NCI-H2196 (cell line): Measurements from ENCODE around the gene RBM39.
"Not testable (repeated sequence)": the region's sequence is repeated elsewhere in the genome, so short reads cannot be mapped to it uniquely, and the experiment has no call there.

Experiments
- DNase-seq: peaks from one replicate; lab custom pipeline; 2025; ENCODE audit not compliant: unreplicated experiment; lab: John Stamatoyannopoulos, UW

RBM39 gene

DNA sequence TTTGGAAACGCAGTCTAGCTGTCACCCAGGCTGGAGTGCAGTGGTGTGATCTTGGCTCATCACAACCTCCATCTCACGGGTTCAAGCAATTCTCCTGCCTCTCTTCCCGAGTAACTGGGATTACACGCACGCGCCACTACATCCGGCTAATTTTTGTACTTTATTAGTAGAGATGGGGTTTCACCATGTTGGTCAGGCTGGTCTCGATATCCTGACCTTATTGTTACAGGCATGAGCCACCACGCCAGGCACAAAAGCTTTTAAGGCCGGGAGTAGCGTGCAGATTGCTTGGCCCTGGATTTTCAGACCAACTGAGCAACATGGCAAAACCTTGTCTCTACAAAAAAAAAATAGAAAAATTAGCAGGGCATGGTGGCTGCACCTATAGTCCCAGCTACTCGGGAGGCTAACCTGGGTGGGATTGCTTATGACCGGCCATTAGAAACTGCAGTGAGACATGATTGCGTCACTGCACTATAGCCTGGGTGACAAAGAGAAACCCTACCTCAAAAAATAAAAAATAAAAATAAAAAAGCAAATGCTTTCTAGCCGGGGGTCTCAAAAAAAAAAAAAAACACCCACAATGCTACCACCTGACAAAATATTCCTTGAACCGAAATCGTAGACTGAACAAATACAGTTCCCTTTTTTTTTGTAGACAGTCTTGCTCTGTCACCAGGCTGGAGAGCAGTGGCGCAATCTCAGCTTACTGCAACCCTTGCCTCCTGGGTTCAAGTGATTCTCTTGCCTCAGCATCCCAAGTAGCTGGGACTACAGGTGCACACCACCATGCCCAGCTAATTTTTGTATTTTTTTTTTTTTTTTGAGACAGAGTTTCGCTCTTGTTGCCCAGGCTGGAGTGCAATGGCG is 15.0 kb downstream of the RBM39 start:
- no peak for DNase-seq

DNA sequence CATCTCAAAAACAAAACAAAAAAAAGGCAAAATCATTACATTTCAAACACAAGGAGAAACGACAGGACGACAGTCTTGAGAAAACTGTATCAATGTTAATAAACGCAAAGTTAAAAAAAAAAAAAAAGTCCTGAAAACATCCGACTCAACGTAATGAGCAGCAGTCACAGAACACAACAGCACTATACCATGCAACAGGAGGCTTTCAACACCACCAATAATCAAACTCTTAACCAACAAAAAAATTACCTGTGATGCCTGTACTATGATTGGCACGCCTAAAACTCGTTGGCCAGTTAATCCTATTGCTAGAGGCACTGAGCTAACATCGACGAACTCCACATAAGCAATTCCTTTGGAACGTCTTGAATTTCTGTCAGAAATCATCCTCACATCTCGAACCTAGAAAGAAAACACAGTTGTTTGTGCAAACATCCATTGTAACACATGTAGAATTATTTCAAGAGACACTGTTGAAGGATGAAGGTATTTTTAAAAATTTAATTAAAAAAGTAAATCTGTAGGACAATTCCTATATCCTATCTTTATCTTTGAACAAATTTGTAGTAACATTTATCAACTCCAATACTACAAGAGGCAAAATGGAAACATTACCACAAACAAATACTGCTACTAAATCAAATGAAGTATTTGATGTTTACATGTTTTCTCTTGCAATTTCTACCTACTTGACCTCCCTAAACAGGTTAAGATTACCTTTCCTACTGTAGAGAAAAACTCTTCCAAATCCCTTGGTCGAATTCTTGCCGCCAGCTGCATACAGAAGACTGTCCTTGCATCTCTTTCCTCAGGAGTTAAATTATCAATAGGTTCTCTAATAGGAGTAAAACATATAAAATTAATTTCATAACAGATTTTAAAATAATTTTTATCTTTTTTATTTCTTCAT is 17.5 kb downstream of the RBM39 start:
- DNase-seq = no peak

DNA sequence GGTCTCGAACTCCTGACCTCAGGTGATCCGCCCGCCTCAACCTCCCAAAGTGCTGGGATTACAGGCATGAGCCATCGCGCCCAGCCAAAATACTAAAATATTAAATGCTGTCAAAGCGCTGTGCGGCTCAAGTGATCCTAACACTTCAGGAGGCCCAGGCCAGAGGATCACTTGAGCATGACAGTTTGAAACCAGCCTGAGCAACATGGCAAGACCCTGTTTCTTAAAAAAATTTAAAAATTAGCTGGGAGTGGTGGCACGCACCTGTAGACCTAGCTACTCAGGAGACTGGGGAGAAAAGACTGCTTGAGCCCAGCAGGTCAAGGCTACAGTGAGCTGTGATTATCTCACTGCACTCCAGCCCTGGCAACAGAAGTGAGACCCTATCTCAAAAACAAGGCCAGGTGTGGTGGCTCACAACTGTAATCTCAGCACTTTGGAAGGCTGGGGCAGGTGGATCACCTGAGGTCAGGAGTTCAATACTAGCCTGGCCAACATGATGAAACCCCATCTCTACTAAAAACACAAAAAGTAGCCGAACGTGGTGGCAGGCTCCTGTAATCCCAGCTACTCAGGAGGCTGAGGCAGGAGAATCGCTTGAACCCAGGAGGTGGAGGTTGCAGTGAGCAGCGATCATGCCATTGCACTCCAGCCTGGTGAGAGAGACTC is 18.3 kb downstream of the RBM39 start:
- DNase-seq = not testable (repeated sequence)

DNA sequence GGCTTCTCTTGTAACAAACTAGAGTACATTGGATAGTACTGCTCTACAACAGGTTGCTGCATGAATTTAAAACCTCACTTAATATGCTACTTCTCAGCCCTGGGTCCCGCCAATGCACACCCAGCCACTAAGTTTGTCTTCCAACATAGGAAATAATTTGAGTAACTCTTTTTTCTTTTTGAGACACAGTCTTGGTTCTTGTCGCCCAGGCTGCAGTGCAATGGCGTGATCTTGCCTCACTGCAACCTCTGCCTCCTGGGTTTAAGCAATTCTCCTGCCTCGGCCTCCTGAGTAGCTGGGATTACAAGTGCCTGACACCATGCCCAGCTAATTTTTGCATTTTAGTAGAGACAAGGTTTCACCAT is 18.8 kb downstream of the RBM39 start:
- not testable (repeated sequence) for DNase-seq

DNA sequence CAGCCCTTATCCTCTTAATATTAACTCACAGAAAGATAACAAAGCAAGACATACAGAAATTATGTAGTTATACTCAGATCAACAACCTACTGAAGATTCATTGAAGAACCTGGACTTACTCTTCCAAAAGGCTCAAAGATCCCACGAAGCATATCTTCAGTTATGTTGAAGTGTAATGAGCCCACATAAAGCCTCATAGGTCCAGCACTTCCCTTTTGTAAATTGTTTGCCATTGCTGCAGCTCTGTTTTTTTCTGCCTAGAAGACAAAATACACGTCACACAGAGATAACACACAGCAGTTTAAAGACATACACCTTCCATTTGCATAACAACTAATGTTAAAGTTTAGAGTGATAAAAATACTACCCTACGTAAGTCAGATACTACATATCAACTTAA is 20.4 kb downstream of the RBM39 start:
- DNase-seq = no peak

DNA sequence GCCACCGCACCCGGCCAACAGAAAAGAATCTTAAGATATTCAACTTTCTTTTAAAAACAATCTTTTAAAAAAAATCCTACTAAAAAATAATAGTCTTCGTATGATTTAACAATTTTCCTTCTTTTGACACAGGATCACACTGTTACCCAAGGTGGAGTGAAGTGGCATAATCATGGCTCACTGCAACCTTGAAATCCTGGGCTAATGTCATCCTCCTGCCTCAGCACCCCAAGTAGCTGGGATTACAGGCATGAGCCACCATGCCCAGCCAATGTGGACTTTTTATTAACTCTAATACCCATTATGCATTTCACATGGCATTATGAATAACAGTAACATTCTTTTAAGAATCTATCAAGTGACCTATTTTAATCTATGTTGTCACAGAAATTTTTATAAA is 20.8 kb downstream of the RBM39 start:
- no peak for DNase-seq

DNA sequence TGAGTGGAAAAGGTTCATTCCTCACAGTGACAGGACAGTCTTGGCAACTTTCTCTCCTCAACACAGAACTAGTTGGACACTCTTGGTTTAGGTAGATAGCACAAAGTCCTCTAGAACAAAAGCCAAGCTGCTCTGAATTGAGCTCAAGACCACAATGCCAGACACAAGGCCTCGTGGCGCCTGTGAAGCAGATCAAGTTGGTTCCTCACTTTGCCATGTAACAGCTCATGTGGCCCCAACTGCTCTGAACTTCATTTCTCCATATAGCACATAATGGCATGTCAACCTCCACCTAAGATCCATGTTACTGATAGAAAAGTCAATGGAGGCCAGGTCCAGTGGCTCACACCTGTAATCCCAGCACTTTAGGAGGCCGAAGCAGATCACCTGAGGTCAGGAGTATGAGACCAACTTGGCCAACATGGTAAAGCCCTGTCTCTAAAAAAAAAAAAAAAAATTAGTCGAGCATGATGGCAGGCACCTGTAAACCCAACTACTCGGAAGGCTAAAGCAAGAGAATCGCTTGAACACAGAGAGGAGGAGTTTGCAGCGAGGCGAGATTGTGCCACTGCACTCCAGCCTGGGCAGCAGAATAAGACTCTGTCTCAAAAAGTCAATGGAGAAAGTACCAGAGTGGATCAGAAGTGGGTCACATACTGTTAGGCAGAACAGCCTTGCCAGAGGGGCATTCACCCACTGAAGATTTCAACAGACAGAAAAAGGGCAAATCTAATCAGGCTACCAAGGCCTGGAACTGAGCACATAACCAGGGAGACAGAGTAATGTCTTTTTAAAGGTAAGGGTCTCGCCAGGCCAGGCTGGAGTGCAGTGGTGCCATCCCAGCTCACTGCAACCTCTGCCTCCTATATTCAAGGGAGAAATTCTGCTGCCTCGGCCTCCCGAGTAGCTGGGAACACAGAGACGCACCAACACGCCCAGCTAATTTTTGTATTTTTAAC is 21.6 kb downstream of the RBM39 start:
- no peak for DNase-seq

DNA sequence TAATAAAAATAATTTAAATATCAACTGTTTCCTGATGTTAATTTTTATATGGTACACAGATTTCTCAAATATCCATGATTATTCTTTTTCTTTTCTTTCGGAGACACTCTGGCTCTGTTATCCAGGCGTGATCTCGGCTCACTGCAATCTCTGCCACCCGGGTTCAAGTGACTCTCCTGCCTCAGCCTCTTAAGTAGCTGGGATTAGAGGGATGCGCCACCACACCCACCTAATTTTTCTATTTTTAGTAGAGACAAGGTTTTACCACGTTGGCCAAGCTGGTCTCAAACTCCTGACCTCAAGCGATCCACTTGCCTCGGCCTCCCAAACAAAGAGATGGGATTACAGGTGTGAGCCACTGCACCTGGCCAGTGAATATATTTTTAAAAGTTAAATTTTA is 22.3 kb downstream of the RBM39 start:
- no peak for DNase-seq

DNA sequence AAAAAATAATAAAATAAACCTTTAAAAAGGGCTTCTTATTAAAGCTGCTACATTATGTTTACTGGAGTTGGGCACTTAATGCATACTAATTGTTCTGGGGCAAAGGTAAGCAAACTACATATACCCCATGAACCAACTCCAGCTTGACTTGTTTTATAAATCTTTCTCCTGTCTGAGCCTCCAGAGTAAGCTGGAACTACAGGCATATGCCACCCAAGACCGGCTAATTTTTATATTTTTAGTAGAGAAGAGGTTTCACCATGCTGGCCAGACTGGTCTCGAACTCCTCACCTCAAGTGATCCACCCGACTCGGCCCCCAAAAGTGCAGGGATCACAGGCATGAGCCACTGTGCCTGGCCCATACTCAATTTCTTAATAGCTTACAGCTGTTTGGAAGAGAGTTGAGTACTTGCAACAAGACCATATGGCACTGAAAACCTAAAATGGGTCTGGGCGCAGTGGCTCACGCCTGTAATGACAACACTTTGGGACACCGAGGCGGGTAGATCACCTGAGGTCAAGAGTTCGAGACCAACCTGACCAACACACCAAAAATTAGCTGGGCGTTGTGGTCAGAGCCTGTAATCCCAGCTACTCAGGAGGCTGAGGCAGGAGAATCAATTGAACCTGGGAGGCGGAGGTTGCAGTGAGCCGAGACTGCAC is 23.0 kb downstream of the RBM39 start:
- DNase-seq = no peak

DNA sequence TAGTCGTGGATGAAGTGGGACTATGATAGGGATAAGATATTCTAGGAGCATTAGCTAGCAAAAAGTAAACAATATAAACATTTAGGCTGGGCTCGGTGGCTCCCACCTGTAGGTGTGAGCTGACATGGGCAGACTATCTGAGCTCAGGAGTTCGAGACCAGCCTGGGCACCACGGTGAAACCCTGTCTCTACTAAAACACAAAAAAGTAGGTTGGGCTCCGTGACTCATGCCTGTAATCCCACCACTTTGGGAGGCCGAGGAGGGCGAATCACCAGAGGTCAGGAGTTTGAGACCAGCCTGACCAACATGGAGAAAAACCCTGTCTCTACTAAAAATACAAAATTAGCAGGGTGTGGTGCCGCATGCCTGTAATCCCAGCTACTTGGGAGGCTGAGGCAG is 23.7 kb downstream of the RBM39 start:
- DNase-seq = not testable (repeated sequence)

DNA sequence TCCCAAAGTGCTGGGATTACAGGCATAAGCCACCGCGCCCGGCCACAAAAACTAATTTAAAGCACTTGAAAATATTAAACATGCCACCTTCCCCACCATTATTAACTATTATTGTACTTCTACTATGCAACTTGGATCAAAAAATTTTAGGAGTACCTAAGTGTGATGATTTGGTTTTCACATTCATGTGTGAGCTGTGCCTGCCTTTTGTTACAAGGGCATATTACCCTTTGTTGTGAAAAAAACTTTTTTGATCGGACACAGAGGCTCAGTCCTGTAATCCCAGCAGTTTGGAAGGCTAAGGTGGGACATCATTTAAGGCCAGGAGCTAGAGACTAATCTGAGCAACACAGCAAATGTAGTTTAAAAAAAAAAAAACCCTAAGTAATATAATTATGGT is 25.7 kb downstream of the RBM39 start:
- no peak for DNase-seq

DNA sequence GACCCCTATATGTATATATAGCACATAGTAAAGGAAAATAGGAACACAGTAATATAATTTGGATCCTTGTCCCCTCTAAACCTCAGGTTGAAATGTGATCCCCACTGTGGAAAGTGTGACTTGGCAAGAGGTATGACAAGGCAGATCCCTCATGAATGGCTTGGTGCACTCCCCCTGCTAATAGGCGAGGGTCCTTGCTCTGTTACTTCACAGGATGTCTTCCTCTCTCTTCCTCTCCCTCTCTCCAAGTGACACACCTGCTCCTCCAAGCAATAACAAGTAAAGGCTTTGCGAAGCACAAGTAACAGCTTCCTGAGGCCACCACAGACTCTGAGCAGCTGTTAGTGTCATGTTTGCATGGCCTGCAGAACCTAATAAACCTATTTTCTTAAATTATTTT is 26.4 kb downstream of the RBM39 start:
- DNase-seq = no peak

DNA sequence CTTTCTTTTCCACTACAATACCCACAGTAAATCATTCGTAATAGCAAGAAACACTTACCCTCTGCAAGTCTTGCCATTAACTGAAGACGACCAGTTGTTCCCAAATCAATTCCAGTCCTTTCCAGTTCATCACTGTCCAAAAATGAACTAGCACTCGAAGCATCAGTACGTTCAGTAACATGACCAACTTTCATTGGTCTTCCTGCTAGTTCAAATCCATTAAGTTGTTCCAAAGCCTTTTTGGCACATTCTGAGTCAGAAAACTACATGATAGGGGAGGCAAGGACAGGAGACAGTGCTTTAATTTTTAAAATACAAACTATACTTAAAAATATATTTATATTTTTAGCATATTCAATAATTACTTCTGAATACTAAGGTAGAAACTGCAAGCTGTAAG is 27.9 kb downstream of the RBM39 start:
- no peak for DNase-seq

DNA sequence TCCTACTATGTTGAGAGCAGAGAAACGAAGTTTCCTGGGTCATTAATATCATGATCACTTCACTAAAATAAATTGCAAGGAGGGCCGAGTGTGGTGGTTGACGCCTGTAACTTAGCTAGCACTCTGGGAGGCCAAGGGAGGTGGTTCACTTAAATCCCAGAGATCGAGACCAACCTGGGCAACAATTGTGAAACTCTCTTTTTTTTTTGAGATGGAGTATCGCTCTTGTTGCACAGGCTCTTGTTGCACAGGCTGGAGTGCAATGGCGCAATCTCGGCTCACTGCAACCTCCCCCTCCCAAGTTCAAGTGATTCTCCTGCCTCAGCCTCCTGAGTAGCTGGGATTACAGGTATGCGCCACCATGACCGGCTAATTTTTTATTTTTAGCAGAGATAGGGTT is 28.9 kb downstream of the RBM39 start:
- DNase-seq = not testable (repeated sequence)

DNA sequence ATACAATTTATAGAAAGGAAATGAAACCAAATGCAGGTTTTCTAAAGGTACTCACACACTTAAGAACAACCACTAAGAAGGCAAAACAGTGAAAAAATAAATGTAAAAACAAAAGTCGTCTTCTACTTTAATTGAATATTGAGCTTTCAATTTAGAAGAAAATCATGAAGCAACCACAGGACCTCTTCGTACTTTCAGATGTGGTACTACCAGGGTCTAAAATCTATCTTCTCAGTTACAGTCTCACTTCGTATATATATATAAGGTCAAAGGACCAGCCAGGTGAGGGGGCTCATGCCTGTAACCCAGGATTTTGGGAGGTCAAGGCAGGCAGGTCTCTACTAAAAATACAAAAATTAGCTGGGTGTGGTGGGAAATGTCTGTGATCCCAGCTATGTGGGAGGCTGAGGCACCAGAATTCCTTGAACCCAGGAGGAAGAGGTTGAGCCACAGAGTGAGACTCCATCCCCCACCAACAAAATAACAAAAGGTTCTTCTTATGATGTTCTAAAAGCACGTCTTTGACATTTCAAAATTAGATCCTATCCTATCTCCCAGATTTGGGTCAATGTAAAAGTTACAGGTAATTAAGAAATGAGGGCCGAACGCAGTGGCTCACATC is 30.4 kb downstream of the RBM39 start:
- DNase-seq = no peak

DNA sequence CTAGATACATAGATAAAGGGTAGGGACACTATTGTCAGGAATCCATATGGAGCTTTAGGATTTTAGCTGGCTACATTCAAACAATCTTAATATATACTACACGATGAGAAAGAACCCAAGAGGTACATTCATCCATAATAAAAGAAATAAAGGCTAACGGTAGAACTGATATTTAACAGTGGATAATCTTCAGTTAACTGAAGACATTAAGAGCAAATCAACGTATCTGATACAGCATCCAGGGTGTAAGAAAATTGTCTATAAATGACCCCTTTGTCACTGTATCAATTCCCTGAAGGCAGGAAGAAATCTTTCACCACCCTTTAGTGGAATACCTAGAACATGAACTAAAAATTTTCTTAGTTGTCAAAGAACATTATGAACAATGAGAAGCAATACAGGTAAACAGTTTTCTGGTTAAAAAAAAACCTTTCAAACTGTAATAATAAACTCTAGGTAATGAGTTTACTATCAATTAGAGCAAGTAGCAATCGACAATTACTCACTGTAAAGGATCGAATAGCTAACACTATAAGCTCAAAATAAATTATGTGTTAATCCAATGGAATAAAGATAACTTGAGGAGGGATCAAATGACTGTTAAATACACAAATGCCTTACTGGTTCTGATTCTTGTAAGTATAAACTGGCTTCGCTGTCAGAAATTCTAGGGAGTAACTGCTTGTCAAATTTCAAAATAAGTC is 31.0 kb downstream of the RBM39 start:
- DNase-seq = no peak

DNA sequence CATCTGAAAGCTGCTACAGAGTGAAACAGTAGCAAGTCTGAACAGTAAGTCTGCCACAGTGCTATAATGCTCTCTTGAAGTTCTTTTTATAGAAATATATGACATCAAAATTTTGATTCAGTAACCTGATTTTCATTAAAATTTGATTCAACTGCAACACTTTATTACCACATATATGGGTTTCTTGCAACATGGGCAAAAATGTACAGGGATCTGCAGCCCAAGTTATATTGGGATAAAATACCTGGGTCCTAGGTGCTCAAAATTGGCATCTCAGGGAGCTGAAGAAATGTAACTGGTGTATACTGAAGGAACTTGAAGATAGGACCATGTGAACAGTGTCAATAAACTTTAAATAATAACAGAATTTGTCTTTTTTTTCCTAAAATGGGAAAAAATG is 32.0 kb downstream of the RBM39 start:
- no peak for DNase-seq

DNA sequence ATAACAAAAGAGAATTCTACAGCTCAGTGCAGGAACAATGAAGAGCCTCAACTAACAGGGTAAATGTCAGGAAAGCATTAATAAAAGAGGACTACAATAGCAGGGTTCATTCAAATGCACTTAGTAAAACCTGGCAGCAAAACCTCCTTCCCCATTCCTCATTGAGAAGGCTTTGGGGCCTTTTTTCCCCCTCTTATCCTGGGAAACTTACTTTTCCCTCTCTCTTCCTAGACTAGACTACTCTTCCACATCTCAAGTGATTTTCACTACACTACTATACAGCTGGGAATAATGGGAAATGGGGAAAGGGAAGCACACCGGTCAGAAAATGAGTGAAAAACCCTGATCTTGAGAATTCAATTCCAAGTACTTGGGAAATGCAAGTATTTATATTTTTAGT is 32.8 kb downstream of the RBM39 start:
- no peak for DNase-seq

DNA sequence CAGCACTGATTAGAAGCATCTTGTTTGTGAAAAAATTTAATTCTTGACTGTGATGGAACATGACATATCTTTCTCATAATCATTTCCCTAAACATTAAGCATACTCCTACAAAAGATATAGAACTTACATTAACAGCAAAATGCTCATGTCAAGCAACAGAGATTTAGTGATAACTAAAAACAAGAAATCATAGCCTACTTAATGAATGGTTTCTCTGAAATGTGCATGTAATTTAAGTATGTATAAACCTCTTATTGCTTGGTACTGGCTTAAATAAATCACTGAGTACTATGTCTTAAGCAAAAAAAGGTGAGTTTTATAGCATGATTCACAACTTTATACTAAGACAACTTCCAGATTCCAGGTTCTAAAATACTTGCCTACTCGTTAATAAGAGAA is 33.6 kb downstream of the RBM39 start:
- no peak for DNase-seq
